NCI-H1436 treated with DMSO at 0.1 percent for 48 hours (cell line): Measurements from ENCODE around the gene SPRR2B.
"Not testable (repeated sequence)": the region's sequence is repeated elsewhere in the genome, so short reads cannot be mapped to it uniquely, and the experiment has no call there.

Experiments
- DNase-seq: peaks from one replicate; lab custom pipeline; 2025; lab: John Stamatoyannopoulos, UW

Gene SPRR2B

DNA sequence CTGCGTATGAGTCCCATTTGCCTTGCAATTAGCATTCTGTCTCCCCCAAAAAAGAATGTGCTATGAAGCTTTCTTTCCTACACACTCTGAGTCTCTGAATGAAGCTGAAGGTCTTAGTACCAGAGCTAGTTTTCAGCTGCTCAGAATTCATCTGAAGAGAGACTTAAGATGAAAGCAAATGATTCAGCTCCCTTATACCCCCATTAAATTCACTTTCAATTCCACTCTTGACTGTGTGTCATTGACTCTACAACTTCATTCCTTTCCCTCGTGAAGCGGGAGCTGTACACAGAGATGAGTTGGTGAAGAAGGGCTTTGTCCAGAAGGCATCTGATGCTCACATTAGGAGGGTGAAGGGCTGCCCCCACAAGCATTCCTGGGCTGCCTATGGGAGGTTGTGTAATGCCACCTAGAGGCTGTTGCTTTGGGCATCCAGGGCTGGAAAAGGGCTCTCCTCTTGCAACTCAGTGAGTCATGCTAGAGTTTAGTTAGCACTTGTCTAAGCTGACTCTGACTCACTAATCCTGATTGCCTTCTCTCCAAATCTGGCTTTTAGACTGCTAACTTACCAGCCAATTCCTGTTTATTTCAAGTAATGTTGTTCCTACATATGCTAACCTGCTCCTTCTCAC lies 38.6 kb downstream of the SPRR2B start:
- no peak for DNase-seq

DNA sequence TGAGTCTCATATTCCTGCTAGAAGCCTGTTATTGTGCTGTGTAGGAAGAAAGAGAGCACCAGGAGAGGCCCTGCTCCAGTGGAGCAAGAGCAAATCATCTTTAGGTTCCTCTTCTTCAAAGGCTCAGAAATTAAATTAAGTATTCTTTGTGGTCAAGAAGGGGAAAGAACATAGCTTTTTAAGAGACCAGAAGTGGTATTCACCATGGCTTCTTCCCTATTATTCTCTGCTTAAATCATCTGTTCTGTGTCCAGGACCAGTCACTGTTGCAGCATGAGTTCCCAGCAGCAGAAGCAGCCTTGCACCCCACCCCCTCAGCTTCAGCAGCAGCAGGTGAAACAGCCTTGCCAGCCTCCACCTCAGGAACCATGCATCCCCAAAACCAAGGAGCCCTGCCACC lies 39.3 kb downstream of the SPRR2B start:
- DNase-seq = no peak

DNA sequence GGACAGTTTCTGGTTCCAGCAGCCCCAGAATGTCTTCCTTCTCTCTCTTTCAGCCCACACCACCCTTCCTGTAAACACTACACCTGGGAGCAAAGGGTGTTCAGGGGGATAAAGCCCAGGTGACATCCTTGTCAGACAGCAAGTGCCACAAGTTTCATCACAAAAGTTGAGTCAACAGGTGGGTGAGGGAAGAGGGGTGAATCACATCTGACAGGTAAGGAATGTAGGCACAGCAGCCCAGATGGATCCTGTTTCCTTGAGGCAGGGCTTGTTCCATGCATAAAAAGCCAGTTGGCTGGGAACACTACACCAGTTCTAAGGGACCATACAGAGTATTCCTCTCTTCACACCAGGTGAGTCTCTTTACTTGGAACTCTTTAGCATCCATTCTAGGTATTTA lies 40.5 kb downstream of the SPRR2B start, which contains the start of gene SPRR1B:
TSS of gene SPRR1B (plus strand) at position 309 of the 400 bp plus-strand sequence. CDS start 1,143 bp downstream, outside the sequence.
- no peak for DNase-seq

DNA sequence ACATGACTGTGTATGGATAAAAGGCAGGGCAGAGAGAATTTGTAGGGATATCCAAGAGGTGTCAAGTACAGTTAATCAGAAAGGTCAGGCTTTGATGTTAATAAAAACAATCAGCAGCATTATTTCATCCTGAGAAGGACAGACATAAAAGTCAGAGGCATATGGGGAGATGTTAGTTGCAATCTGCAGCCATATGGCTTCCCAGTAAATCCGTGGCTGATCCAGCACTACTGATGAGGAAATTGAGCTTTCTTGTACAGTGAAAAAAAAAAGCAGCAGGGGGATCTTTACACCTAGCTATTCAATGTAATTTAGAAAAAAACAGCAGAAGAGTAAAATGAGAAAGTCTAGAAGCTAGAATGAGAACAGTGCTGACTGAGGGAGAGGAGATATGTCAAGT lies 42.6 kb downstream of the SPRR2B start:
- no peak for DNase-seq

DNA sequence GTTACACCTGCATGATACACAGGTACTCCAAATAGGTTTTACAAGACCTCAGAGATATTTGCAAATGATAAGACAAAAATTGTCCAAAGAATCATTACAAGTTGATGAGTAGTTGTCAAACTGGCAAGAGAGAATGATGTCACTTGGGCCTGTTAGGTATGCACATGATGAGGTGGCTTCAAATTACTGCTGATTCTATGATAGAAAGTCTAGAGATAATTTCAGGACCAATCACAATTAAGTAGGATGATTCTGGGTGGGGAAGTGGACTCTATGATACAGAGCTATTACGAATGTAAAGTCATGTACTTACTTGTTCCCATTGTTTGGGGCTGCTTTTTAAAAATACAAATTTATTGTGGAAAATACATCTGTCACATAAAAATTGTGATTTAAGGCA lies 45.6 kb downstream of the SPRR2B start:
- no peak for DNase-seq

DNA sequence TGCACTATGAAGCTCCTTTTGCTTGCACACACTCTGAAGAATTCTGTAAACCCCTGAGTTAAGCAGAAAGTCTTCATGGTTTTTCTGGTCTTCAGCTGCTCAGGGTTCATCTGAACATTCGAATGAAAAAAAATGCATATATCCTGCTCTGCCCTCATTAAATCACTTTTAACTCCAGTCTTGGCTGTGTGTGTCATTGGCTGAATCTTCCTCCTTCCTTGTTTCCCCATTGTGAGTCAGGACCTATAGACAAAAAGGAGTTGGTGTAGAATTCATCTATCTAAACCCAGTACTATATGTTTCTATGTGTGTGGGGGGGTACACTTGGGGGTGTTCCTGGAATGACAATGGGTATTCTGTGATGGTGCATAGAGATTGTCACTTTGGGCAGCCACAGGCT lies 47.0 kb downstream of the SPRR2B start:
- no peak for DNase-seq

DNA sequence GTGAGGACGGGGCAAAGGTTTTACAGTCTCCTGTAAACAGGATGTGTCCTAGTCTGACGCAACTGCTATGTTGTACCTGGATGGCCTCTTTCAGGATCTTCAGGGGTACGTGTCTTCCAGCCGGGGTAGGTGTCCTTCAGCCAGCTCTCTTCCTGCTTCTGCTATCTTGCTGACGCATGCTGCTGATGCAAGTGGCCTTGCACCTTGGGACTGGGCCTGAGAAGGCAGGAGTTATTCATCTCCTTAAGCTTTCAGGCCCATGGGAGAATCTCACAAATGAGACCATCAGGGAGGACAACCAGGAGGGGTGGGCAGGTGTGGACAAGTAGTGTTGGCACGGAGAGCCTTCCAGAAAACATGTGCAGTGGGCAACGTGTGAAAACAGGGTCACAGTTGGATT lies 48.3 kb downstream of the SPRR2B start:
- no peak for DNase-seq

DNA sequence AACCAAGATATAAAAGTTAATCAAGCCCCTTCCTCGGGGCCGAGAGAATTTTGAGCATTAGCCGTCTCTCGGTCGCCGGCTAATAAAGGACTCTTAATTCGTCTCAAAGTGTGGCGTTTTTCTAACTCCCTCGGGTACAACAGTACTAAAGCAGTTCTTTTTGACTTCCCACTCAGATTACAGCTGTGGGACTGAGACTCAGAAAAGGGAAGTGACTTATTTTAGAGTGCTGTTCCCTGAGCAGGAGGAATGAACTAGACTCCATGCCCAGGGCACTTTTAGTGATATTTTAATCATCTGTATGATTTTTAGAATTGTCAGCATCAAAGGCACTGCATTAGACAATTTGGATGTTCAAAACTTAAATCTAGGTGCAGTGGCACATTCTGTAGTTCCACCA lies 49.1 kb downstream of the SPRR2B start:
- DNase-seq = not testable (repeated sequence)

DNA sequence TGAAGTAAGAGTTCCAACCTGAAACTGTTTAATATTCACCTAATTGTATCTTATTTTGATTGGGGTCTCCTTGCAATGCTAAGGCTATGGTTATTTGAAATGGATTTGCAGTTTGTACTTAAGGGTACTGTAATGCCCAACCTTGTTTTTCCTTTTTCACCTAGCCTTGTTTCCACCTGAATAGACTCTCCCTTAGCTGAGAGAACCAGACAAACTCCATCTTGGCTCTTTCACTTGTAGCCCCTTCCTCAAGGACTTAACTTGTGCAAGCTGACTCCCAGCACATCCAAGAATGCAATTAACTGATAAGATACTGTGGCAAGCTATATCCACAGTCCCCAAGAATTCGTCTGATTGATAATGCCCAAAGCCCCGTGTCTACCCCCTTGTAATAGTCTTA lies 49.6 kb downstream of the SPRR2B start:
- DNase-seq = not testable (repeated sequence)
